Measurements from ENCODE around the gene TUBGCP2.

TUBGCP2 gene

DNA sequence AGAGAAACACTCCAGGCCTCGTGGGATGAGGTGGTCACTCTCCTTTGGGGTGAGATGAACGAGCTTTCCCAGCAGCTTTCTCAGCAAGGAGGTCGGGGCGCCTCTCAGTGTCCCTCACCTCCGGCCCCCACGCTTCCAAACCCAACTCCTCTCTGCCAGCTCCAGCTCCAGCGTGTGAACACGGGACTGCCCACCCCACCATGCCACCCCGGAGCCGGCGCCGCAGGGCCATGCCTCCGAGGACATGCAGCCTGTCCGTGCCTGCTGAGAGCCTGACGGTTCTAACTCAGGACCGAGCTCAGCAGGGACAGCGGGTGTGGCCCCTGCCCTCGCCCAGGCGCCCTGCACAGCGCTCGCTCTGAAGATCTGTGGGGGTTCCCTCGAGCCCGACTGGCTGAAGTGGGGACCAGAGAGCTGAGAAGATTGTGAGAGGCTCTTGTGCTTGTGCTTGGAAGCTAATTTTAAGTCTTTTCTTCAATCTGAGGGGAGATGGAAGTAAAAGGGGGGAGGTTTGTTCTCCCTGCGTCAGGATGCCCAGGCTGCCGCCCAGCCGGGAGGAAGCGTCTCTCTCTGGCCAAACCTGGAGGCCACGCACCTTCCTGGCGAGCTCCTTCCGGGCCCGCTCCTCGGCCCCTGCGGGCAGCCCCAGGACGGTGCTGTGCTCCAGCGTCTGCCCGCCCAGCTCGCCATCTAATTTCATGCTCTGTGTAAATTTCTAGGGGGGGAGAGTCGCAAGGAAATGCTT is 26.9 kb downstream of the TUBGCP2 start:
- in situ Hi-C loops (cut with MboI; ENCODE audit: low sequenced_read_pairs), result no loop called here

DNA sequence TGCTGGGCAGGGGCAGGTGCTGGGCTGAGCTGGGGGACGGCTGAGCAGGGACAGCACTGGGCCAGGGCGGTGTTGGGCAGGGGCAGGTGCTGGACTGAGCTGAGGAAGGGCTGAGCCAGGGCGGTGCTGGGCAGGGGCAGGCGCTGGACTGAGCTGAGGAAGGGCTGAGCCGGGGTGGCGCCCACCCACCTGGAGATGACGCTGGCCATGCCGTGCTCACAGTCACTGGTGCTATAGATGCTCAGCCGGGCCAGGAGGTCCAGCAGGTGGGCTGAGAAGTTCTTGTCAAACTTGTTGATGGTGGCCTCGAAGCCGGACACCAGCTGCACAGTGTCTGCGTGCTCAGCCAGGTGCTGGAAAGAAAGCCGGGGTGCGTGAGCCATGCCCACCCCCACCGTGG is 27.6 kb downstream of the TUBGCP2 start:
- in situ Hi-C loops (cut with MboI; ENCODE audit: low sequenced_read_pairs), result no loop called here

DNA sequence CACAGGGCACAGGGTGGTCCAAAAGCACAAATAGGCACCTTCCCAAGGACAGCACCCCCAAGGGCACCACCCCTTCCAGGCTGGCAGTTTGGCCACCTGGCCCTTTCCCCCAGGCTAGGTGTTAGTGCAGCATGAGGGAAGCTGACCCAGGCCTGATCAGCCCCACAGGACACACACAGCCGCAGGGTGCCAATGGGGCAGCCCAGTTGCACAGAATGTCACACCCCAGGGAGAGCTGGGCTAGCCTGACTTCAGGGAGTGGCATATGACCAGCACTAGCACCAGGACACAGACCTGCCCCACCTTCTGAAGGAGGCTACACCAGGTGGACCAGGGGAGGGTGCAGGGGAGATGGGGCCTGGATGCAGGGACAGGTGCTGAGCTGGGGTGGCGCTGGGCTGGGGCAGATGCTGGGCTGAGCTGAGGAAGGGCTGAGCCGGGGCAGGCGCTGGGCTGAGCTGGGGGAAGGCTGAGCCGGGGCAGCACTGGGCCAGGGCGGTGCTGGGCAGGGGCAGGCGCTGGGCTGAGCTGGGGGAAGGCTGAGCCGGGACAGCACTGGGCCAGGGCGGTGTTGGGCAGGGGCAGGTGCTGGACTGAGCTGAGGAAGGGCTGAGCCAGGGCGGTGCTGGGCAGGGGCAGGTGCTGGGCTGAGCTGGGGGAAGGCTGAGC is 28.1 kb downstream of the TUBGCP2 start:
- in situ Hi-C loops (cut with MboI; ENCODE audit: low sequenced_read_pairs), result no loop called here

DNA sequence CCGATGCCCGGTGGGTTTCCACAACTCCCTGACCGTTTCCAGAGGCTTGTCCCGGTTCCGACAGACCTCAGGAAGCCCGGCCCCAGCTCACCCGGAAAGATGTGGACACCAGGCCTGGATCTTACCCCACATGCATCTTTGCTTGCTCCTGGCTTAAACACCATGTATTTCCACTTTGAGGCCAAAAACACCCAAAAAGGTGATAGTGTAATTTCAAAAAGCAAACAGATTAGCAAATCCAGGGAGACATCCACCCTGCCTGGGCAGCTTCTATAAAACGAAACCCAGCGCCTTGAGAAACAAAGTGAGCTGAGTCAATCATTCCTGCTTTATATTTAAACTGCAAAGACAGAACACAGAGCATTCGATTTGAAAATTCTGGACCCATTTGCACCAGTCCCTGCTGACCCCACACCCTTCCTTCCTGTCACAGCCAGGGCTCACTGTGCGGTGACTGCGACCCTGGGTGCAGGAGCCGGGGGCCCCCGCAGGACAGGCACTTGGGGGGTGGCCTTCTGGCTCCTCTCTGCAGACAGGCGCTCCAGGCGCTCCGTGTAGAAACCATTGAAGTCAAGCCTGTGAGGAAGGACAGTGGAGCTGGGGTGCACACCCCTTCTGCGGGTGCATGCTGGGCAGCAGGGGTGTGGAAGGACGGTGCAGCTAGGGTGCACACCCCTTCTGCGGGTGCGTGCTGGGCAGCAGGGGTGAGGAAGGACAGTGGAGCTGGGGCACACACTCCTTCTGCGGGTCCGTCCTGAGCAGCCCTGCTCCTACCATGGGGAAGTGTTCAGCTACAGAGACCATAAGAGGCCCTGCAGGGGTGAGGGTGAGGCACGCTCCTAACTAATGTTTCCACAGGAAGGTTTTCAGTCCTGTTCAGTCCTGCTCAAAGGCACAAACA is 29.1 kb downstream of the TUBGCP2 start:
- in situ Hi-C loops (cut with MboI; ENCODE audit: low sequenced_read_pairs), result no loop called here

DNA sequence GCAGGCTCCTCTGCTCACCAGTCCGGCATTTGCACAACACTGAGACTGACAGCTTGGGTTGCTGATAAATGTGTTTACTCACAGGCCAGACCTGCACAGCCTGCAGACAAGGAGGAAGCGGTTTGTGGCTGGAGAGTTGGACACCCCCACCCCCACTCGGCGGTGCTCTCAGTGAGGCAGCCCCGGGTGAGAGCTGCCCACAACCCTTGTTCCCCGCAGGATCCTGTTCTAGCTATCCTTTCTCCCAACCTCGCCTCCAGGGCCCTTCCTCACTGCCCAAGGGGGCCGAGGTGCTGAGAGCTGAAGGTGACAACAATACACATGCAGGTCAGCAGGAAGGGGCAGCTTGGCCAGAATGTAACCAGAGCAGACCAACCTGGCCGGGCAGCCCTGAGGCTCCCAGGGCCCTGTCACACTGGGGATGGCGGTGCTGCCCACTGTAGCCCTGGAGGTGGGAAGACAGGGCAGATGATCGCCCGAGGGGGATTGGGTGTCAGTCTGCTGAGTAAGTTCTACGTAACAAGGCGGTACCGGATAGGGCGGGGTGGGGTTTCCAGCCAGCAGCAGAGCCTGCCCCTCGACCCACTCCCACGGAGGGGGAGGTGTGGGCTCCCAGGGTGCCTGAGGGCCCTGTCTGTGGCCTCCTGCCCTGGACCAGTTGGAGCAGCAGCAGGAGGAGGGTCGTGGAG is 30.0 kb downstream of the TUBGCP2 start:
- in situ Hi-C loops (cut with MboI; ENCODE audit: low sequenced_read_pairs), result no loop called here

DNA sequence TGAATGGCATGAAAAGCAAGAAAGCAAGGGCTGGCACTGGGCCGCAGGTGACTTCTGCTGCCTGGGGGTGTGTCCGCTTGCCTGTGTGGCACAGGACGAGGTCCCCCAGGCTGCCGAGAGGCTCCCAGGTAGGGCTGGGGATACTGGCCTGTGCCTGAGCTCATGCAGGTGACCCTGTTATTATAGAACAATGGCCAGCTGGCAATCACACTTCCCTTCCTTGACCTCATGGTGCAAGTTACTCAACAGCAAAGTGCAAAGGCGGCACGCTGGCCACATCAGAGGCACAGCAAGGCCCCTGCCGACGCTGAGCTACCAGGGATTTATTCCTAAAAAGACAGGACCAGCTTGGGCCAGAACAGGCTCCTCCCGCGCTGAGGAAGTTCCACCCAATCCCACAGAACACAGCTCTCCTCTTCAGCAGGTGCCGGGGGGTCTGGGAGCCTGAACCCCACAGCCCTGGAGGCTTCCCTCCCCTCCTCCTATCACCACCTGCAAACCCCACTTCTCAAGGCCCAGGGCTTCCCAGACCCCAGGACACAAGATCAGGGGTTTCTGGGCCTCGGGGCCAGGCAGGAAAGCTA is 30.6 kb downstream of the TUBGCP2 start:
- in situ Hi-C loops (cut with MboI; ENCODE audit: low sequenced_read_pairs), result no loop called here

DNA sequence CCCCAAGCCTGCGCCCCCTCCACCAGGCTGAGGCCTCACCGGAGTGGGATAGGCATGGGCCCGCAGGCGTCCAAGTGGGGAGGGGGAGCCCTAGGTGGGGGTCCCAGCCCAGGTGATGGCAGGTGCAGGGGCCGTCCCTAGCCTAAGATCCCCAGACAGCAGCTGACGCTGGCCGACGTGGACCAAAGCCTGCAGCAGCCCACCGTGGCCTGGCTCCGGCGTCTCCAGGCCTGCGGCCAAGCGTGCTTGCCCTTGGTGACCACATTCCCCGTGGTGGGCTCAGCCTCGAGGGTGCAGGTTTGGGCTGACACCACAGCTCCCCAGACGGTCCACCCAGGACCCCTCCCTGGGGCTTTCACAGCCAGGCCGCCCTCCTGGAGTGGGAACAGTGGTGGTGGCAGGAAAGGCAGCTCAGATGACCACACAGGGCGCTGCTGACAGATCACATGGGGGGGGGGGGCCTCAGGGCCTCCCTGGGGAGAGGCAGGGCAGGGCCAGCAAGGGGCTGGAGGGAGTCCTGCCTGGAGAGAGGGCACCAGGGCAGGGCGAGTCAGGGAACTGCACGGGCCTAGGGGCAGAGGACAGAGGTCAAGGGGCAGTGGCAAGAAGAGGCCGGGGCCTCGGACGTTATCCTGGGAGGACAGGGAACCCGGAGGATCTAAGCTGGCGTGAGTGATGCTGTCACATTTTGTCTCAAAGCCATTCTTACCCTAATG is 31.2 kb downstream of the TUBGCP2 start:
- in situ Hi-C loops (cut with MboI; ENCODE audit: low sequenced_read_pairs), result no loop called here

DNA sequence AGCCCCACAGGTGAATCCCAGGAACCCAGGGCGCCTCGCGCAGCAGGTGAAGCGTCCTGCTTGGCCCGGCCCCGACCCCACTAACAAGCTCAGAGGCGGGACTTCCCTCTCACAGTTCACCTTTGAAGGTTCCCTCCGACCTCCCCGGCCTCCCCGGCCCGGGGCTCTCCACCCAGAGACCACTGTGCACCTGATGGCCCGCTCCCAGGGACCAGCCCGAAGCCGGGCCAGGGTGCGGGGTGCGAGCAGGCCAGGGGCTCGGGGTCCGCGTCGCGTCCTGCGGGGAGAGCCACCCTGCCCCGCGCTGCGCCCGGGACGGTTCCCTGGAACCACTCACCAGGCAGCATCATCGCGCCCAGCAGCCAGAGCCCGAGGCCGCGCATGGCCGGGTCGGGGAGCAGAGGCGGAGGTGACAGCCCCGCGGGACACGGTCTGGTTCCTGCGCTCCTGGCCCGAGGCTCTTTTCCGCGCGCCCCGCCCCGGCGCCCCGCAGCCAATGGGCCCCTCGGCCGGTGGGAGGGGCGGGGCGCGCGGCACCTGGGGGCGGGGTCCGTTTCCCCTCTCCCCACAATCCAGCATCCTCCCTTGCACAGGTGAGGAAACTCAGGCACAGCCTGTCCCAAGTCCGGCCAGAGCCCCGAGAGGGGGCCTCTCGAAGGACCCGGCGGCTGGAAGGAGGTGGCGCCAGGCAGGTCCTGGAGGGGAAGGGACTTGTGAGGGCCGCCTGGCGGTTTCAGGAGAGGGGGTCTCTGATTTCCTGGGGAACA is 32.1 kb downstream of the TUBGCP2 start, which contains the start of gene ADAM8:
Gene ADAM8, minus strand, starts transcription at position 434 of the 767 bp plus-strand sequence. Its CDS starts 51 bp downstream, at position 383.
- in situ Hi-C loops (cut with MboI; ENCODE audit: low sequenced_read_pairs), result no loop called here

DNA sequence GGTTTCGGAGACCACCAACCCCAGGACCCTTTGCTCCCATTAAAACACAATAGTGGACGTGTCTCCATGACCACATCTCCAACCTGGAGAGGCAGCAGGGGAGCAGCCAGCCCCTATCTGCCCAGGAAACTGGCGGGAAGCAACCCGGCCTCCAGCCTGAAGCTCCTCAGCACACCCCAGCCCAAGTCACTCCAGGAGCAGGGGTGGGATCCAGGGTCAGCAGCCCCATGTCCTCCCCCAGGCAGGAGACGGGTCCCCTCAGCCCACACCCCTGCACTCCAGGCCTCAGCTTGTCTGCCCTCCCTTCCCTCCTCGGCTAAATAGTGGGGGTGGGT is 32.6 kb downstream of the TUBGCP2 start:
- in situ Hi-C loops (cut with MboI; ENCODE audit: low sequenced_read_pairs), result no loop called here

DNA sequence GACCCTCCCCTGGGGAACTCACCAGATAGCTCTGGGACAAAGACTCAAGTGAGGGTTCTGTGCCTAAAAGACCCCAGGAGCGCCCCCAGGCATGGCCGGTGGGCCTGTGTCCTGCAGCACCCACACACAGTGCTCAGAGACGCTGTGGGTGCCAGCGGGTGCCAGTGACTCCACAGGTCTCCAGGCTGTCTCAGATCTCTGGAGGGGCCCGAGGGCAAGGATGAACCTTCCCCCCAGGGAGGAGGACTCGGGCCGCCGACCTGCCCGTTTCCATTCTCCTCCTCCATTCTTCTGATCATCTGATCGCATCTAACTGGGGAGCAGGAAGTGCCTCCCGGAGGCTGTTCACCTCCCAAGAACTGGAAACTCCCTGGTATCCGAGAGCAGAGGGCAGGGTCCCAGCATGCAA is 33.0 kb downstream of the TUBGCP2 start:
- in situ Hi-C loops (cut with MboI; ENCODE audit: low sequenced_read_pairs), result no loop called here

DNA sequence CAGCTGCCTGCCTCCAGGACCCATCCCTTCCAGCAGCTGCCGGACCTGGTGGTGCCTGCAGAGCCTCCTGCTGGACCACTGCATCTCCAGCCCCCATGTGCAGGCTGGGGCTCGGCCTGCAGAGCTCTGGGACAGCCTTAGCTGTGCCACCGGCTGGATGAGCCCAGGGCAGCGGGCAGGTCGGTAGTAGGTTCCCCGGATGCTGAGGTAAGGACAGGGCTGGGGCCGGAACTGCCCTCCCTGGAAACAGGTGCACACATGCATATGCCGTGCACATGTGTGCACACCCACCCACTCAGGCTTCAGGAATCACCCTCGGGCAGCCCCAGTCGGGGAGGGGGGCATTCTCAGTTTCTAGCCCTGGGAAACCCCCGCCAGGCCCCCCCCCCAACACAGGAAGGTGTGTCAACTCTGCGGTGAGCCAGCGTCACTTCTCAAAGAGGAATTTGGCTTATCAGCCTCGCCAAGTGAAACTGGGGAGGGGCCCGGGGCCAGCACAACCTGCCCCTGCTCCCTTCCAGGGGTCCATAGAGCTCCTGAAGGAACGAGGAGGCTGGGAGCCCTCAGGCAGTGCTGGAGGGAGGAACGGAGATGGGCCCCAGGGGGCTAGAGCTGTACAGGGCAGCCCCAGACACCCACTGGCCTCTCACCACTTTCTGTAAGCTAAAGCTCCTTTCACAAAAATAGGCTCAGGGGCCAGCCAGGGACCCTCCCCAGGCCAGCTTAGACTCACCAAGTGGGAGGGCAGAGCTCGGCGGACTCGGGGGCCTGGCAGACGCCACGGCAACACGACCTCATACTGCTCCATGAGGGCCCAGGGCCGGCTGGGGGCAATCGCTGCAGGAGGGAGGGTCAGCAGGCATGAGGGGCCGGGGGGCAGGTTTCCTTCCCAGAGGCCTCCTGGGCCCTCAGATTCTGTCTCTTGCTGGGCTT is 33.7 kb downstream of the TUBGCP2 start:
- in situ Hi-C loops (cut with MboI; ENCODE audit: low sequenced_read_pairs), result no loop called here

DNA sequence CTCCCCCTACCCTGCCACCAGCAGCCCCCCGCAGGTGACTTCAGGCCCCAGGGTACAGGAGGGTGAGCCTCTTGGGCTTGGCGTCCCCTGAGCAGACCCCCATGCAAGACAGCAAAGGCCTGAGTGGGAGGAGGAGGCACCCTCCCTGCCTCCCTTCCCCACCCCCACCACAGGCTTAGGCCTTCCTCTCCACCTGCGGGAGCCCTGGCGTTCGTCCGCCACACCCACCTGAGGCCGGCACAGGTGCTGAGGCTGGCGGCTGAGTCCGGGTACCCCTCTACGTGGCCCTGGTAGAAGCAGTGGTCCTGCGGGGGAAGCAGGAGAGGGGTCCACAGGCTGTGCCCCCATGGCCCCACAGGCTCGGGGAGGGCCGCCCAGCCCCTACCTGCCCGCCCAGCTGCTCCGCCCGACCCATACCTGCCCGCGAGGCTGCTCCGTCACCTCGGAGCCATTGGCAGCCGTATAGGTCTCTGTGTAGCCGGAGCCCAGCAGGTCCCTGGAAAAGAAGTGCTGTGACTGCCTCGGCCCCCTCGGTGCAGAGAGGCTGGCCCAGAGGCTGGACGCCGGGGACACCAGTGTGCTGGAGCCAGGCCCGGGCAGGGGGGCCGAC is 35.0 kb downstream of the TUBGCP2 start:
- in situ Hi-C loops (cut with MboI; ENCODE audit: low sequenced_read_pairs), result no loop called here

DNA sequence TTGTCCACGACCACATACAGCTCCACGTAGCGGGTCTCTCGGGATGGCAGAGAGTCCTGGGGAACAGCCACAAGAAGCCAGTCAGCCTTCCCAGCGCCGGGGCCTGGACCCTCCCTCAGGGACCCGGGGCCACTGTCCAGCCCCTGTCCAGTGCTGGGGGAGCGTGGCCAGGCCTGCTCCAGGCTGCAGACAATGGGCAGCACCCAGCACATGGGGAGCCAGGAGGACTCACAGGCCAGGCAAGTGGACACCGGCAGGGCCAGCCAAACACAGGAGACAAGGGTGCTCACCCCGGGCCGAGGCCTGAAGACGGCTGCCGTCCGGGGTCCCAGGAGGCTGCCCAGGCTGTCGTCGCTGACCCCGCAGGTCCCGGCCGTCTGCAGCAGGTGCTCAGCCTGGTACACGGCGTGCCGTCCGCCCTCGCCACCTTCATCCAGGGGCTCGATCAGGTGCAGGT is 35.7 kb downstream of the TUBGCP2 start:
- in situ Hi-C loops (cut with MboI; ENCODE audit: low sequenced_read_pairs), result no loop called here

DNA sequence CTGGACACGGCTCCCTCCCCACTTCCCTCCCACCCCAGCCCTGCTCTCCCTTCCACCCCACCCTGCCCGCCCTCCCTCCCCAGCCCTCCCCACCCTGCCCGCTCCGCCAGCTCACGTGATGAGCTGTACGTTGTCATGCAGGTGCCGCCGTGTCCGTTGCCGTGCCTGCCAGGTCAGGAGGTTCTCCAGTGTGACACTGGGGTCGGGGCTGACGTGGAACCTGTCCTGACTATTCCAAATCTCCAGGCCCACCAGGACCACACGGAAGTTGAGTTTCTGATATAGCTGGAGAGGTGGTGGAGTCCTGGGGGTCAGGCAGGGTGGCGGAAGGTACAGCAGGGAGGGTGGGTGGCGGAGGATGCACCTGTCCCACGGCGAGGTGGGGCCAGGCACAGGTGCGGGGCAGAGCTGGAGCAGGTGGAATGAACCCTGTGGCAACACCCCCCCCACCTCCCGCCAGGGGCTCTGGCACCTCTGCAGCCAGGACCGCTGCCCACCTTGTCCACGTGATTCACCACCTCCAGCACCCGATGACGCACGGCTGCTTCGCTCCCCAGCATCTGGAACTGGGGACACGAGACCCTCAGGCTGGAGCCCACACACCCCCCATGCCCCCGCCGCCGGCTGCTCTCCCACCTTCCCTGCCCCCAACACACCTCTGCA is 36.2 kb downstream of the TUBGCP2 start:
- in situ Hi-C loops (cut with MboI; ENCODE audit: low sequenced_read_pairs), result no loop called here

DNA sequence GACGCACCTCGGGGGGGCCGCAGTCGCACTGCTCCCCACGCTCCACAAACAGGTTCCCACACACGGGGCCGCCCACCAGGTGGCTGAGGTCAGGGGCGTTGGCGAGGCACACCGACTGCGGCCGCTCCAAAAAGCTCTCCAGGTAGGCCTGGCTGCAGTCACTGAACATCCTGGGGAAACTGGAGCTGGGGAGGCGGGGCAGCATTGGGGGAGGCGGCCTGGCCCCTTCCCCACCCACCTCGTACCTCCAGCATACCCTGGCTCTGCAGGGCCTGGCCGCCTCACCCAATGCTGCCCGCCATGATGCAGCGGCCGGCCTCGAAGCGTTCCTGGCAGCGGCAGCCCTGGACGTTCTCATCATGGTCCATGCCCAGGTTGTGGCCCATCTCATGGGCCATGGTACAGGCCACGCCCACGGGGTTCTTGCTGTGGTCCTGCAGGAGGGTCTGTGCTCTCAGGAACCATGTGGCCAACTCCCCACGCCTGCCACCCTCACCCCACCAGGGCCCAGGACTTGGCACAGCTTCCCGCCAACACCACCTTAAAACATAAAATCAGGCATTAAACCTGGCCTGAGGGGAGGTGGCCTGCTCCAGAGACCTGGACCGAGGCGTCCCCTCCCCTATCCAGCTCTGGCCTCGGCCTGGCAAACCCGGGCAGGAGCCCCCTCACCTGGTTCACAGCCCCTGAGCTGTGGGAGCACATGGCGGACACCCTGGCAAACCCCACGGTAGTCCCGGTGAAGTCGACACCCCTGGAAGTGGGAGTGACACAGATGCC is 37.0 kb downstream of the TUBGCP2 start:
- in situ Hi-C loops (cut with MboI; ENCODE audit: low sequenced_read_pairs), result no loop called here

DNA sequence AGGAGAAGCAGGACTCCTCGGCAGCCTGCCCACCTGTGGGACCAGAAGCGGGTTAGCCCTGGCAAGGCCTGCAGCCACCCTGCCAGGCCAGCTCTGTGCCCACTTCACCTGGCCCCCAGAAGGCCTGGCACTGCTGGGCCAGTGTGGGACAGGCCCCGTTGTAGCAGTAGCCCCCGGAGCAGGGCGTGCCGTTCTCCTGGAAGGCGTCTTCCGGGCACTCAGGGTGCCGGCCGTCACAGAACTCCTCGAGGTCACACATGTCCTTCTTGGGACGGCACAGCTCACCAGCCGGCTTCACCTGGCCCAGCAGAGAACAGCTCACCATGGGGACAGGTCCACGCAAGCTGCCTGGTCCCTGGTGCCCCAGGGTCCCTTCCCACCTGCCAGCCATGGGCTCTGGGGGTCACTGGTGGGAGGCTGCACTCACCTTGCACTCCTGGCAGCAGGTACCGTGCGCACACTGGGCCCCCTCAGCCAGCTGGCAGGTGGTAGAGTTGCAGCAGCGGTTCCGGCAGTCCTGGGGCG is 37.8 kb downstream of the TUBGCP2 start:
- in situ Hi-C loops (cut with MboI; ENCODE audit: low sequenced_read_pairs), result no loop called here

Data from HL-60/S4 treated with retinoic acid at 250 ng/mL for 4 days and 3 days (cell line).